OCI-LY3 (cell line): ENCODE data around the gene PGAP1.

Experiments used
- H2AFZ ChIP-seq: fragments of 200-600, 300-600 bp; shearing (Covaris generic); 2 replicates; pipeline ENCODE4 v1.6.0; 2014; ENCODE audit warnings: antibody characterized with exemption, low read depth, low read length
- H3K27ac ChIP-seq: fragments of 200-600, 300-600 bp; sonication (generic); 2 replicates; pipeline ENCODE4 v1.5.1; 2014; ENCODE audit warnings: mild to moderate bottlenecking, low read length, moderate library complexity, mixed read lengths
- H3K27me3 ChIP-seq: fragments of 200-600, 300-600 bp; sonication (generic); 2 replicates; pipeline ENCODE4 v1.6.1; 2014; ENCODE audit warnings: low read depth, low read length, mixed read lengths
- H3K36me3 ChIP-seq: fragments of 200-600, 300-600 bp; sonication (generic); replicated peaks from 2 replicates; pipeline ENCODE3; 2014; ENCODE audit warnings: low read depth, low read length, mixed read lengths
- H3K4me1 ChIP-seq: fragments of 300-600, 200-600 bp; sonication (generic); 2 replicates; pipeline ENCODE4 v1.6.1; 2014; ENCODE audit warnings: low read length, mixed read lengths
- H3K4me2 ChIP-seq: fragments of 200-600, 300-600 bp; sonication (generic); 2 replicates; pipeline ENCODE4 v1.6.1; 2014; ENCODE audit warnings: low read length, mixed read lengths
- H3K4me3 ChIP-seq: fragments of 300-600, 200-600 bp; sonication (generic); 2 replicates; pipeline ENCODE4 v1.5.1; 2014; ENCODE audit warnings: antibody characterized with exemption, mild to moderate bottlenecking, low read length, moderate library complexity
- H3K79me2 ChIP-seq: fragments of 300-600, 200-600 bp; shearing (Covaris generic); 2 replicates; pipeline ENCODE4 v1.6.1; 2014; ENCODE audit warnings: mild to moderate bottlenecking, low read length, mixed read lengths
- H3K9ac ChIP-seq: fragments of 300-600, 200-600 bp; shearing (Covaris generic); 2 replicates; pipeline ENCODE4 v1.6.0; 2014; ENCODE audit warnings: mild to moderate bottlenecking, low read length, moderate library complexity
- H3K9me3 ChIP-seq: fragments of 200-600, 300-600 bp; shearing (Covaris generic); 2 replicates; pipeline ENCODE4 v1.6.1; 2014; ENCODE audit warnings: low read length, mixed read lengths; ENCODE audit not compliant: insufficient read depth
- H4K20me1 ChIP-seq: fragments of 200-600, 300-600 bp; sonication (generic); 2 replicates; pipeline ENCODE4 v1.6.1; 2016; ENCODE audit warnings: low read length, mixed read lengths; ENCODE audit not compliant: insufficient read depth
- CTCF ChIP-seq: fragments of 200-600, 300-600 bp; sonication (generic); IDR thresholded peaks from 2 replicates; pipeline ENCODE4 v1.5.1; 2014; ENCODE audit warnings: antibody characterized with exemption, low read length, low read depth
- EZH2phosphoT487 ChIP-seq: fragments of 200-600 bp; shearing (Covaris generic); IDR thresholded peaks from 2 replicates; pipeline ENCODE4 v1.6.1; 2018; ENCODE audit warnings: antibody characterized with exemption, mixed run types, low read depth

Gene PGAP1

GRCh38 chr2:196966061-196966460 is 39.6 kb upstream of the PGAP1 start:
- Histone ChIP-seq H4K20me1 (no peaks in the 10 kb centered on the region), H3K4me2 (no peak overlapping the region), H3K9me3 (no peaks in the 10 kb centered on the region), H3K4me3 (no peak overlapping the region), H3K79me2 (no peaks in the 10 kb centered on the region), H3K27me3 (no peaks in the 10 kb centered on the region), H2AFZ (no peak overlapping the region), H3K36me3 (no peaks in the 10 kb centered on the region), H3K4me1 (peaks cover 14% of the 10 kb centered on the region), H3K9ac (no peak overlapping the region), H3K27ac (no peak overlapping the region)
- TF ChIP-seq CTCF (no peak), EZH2phosphoT487 (no peak)

DNA sequence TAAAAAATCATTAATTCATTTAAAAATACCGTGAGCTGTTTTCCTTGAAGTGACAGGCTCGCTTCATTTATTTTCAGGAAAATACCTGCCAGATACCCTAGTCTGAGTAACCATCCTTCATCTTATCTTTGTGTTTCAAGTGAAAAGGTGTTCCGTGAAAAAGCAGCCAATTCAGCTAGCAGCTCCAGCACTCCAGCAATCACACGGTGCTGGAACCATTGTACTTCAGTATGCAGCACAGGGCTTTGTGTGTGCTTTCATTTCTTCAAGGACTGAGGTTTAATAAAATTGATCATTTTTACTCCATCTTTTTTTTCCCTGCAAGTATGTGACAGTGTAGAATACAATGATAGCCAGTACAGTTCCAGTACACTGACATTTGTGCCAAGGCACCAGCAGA is 39.1 kb upstream of the PGAP1 start:
- Histone ChIP-seq H4K20me1 (no peaks in the 10 kb centered on the region), H3K27ac (no peak overlapping the region), H3K36me3 (no peaks in the 10 kb centered on the region), H3K4me3 (no peak overlapping the region), H2AFZ (no peak overlapping the region), H3K27me3 (no peaks in the 10 kb centered on the region), H3K9ac (no peak overlapping the region), H3K79me2 (no peaks in the 10 kb centered on the region), H3K4me2 (no peak overlapping the region), H3K9me3 (no peaks in the 10 kb centered on the region), H3K4me1 (peaks cover 14% of the 10 kb centered on the region)
- TF ChIP-seq CTCF, result no peak

GRCh38 chr2:196963961-196964360 is 37.5 kb upstream of the PGAP1 start:
- Histone ChIP-seq H3K4me1 (no peaks in the 10 kb centered on the region), H2AFZ (no peak overlapping the region), H3K4me3 (no peak overlapping the region), H3K27me3 (no peaks in the 10 kb centered on the region), H3K36me3 (no peaks in the 10 kb centered on the region), H3K79me2 (no peaks in the 10 kb centered on the region), H3K4me2 (no peak overlapping the region), H3K9ac (no peak overlapping the region), H4K20me1 (no peaks in the 10 kb centered on the region), H3K27ac (no peak overlapping the region), H3K9me3 (no peaks in the 10 kb centered on the region)
- TF ChIP-seq CTCF, result no peak
- no peak for TF ChIP-seq EZH2phosphoT487

- H3K9ac ChIP-seq, result no peak overlapping the region
- no peak overlapping the region for H3K4me2 ChIP-seq
- no peaks in the 10 kb centered on the region for H3K9me3 ChIP-seq
- no peaks in the 10 kb centered on the region for H3K27me3 ChIP-seq
- no peaks in the 10 kb centered on the region for H4K20me1 ChIP-seq
- no peak for TF ChIP-seq EZH2phosphoT487
- no peak for TF ChIP-seq CTCF
- H3K79me2 ChIP-seq, result no peaks in the 10 kb centered on the region
- H3K27ac ChIP-seq, result no peak overlapping the region
- no peak overlapping the region for H3K4me3 ChIP-seq
- no peaks in the 10 kb centered on the region for H3K36me3 ChIP-seq
- H2AFZ ChIP-seq, result no peak overlapping the region
- no peaks in the 10 kb centered on the region for H3K4me1 ChIP-seq
These were observed 36.5 kb upstream of the PGAP1 start for GRCh38 chr2:196963043-196963442.
